ENCODE results near the gene DEPP1.

DEPP1 gene

DNA sequence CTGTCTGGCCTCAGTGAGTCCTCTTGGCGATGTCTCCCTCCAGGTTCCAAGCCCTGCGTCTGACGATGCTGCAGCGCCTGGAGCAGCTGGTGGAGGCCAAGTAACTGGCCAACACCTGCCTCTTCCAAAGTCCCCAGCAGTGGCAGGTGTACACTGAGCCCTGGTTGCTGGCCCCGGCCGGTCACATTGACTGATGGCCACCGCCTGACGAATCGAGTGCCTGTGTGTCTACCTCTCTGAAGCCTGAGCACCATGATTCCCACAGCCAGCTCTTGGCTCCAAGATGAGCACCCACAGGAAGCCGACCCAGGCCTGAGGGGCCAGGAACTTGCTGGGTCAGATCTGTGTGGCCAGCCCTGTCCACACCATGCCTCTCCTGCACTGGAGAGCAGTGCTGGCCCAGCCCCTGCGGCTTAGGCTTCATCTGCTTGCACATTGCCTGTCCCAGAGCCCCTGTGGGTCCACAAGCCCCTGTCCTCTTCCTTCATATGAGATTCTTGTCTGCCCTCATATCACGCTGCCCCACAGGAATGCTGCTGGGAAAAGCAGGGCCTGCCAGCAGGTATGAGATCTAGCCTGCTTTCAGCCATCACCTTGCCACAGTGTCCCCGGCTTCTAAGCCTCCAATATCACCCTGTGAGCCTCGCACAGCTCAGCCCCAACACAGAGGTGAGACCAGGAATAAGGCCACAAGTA lies 14.8 kb upstream of the DEPP1 start:
- no peak for DNase-seq (ENCODE audit: low read depth in 2 of 2)

DNA sequence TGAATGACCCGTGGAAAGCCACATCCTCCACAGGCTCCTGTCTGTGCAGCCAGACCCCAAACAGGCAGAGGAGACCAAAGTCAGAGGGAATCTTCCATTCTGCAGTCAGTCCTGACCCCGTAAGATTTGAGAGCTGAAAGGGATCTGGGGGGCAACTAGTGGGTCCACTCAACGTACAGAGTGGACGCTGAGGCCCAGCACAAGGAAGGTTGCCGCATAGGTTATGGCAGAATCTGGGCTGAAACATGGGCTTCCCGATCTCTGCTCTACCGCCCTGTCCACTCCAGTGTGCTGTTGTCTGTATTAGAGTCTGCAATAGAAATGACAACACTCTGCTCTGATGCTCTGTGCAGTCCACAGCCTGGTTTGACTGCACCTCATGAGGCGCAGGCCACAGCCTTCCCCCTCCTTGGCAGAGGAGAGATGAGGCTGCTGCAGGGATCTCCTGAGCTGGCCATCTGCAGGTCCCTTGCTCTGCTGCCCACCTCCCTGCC lies 14.2 kb upstream of the DEPP1 start:
- no peak for DNase-seq (ENCODE audit: low read depth in 2 of 2)

DNA sequence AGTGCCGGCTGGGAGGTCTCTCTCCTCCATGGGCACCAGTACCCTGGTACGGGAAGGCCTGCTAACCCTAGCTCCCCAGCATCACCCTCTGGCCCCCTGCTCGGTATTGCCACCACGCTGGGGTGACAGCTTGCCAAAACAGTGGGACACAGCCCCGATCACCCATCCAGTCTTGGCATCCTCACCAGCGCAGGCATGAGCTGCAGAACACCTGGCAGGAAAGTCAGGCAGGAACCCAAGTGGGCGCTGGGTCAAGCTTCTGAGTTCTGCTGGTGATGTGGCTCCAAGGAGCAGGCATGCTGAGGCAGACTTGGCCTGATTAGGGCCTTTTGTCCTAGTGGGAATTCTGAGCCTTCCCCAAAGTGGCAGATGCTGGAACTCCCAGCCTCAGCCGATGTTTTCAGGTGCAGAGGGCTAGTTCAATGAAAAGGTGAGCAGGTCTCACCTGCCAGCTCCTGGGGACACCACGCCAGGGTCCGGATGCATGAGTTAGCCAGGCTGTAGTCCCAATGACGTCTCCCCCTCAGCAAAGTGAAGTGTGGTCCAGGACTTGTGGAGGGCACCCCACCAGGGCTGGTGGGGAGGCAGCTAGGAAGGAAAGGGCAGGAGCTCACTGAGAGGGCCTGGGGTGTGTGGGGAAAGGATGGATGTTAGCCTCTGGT lies 13.6 kb upstream of the DEPP1 start:
- no peak for DNase-seq (ENCODE audit: low read depth in 2 of 2)

DNA sequence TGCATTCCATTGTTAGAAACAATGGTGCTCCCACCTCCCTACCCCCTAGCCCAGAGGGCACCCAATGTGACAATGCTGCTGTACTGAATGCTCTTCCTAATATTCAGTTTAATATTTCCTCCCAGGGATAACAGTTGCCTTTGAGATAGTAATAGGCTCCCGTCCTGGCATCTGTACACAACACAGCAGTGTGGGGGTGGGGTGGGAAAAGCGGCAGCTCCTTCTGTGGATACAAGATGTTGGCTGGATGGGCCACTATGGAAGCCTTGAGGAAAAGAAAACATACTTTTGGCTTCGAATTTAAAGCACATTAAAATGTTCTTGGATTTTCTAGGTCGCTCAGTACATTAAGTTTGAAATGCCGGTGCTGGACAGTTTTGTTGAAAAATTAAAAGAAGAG lies 13.0 kb upstream of the DEPP1 start:
- DNase-seq (ENCODE audit: low read depth in 2 of 2): no peak

DNA sequence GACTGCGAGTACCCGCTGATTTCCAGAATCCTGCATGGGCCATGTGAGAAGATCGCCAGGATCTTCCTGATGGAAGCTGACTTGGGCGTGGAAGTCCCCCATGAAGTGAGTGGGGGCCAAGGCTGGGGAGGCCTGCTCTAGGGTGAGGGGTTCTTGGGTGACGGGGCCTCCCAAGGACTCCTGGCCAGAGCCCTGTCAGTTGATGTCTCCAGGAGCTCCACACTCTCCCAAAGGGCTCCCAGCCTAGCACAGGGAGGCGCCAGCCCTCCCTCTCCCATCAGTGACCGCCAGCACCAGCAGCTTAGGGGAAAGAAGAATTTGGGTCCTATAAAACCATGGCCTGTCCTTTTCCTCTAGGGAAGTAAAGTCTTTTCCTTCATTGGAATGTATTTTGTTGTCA lies 12.4 kb upstream of the DEPP1 start:
- no peak for DNase-seq (ENCODE audit: low read depth in 2 of 2)

DNA sequence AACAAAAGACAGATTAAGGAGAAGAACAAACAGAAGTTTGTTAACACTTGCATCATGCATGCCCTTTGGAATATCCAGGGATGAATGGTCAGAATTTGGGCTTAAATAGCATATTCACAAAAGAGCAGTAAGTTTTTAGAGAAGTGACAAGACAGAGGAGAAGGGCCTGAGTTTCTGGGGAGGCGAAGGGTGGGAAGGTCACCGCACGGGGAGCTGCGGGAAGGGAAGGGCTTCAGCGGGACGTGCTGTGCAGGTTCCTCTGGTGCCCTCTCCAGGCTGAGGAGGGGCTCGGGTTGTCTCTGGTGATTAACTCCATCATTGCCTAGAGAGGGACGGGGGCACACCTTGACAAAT lies 11.7 kb upstream of the DEPP1 start:
- no peak for DNase-seq (ENCODE audit: low read depth in 2 of 2)

DNA sequence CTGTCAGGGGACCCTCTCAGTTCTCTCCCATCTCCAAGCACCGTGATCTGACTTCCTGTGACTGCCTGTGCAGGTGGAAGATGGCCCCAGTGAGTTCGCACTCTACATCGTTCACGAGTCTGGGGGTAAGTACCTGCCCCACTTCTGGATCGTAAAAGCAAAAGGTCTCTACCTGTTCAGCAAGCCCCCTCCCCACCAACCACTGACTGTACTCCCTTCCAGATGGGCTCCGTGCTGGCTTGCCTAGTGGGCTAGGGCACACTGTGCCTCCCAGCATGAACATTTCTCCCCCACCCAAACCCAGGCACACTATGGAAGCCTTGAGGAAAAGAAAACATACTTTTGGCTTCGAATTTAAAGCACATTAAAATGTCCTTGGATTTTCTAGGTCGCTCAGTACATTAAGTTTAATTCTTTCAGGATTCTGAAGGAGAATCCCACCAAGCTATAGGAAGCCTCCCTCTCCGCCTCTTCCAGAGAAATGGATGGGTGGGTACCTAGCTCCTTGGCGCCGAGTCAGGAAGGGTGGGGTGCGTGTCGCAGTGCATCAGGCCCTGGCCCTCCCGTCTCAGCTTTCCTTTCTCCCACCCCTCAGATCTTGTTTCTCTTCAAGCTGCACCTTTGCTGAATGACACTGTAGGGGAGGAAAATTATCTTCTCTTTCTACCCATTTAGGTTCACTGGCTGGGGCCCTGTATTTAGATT lies 11.1 kb upstream of the DEPP1 start:
- DNase-seq (ENCODE audit: low read depth in 2 of 2): no peak

DNA sequence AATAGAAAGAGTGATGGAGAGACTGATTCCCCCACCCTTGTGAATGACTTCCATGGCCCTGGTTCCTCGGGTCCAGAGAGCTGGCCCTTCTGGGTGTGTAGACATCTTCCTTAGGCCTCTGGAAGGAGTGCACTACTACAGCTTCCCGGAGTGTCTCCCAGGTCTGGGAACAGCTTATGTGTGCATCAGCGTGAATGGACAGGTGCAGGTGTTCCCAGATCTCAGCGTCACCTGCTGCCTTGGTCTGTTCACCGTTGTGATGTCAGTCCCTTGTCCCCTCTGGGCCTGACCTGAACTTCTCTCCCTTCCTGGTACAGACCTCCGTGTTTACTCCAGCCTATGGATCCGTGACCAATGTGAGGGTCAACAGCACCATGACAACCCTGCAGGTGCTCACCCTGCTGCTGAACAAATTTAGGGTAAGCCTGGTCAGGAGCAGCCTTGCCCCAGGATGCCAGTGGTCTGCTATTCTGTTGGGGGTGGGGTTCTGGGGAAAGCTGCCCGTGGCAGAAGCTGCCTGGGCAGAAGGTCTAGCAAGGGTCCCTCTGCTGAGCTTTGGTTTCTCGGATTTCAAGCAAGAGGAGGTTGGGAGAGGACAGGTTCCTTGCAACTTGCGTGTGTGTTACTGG lies 10.5 kb upstream of the DEPP1 start:
- no peak for DNase-seq (ENCODE audit: low read depth in 2 of 2)

DNA sequence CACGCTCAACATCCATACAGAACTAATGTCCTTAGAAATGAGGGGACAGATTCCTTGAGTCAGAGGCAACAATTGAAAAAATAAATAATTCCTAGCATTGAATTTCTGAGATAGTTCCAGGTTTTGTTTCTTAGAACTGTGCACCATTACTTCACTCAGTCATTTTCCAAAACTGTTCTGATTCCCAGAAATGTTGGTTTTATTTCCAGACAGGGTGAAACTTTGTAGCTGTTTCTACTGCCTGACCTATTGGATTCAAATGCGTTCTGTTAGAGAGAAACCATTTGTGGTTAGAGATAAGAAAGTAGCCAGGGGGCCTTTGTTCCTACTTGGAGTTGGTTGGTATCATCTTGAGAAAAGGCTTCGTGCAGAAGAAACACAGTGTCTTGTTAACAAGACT lies 8.1 kb upstream of the DEPP1 start:
- DNase-seq (ENCODE audit: low read depth in 2 of 2): no peak

DNA sequence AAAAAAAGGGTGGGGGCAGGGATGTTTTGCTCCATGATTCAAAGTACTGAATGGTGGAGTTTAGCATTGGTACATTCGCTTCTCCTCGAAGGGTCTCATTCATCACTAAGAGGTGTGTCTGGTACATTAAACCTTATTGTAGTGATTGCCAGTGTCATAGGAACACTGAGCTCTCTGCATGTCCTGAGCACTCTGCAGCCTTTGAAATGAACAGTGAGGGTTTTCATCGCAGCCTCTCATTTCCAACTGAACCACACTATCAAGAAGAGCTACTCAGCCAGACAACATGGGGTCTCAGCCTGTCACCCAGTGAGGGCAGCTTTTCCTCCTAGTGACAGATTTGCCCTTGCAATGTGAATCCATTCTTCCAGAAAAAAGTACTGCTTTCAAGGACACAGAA lies 7.6 kb upstream of the DEPP1 start:
- DNase-seq (ENCODE audit: low read depth in 2 of 2): no peak

DNA sequence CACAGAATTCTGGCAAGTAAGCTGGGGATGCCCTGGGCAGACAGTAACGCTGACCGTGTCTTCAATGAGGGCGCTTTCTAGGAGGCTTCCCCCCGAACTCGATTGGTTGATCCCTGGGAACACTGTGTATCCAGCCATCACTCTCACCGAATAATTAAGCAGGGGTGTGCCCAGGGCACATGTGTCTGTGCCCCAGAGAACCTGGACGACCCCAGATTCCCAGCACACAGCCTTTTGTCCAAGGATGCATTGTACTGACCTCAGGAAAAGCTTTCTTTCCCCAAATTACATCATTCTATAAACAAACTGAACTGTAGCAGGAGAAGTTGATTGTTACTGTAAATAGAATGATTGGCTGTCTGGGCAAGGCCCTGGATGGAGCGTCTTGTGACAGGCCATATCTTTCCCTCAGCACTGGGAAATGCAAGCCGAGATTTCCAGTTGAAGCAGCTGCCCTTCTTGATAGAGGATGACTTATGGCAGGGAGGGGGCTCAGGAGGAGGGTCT lies 6.6 kb upstream of the DEPP1 start:
- DNase-seq (ENCODE audit: low read depth in 2 of 2): no peak

DNA sequence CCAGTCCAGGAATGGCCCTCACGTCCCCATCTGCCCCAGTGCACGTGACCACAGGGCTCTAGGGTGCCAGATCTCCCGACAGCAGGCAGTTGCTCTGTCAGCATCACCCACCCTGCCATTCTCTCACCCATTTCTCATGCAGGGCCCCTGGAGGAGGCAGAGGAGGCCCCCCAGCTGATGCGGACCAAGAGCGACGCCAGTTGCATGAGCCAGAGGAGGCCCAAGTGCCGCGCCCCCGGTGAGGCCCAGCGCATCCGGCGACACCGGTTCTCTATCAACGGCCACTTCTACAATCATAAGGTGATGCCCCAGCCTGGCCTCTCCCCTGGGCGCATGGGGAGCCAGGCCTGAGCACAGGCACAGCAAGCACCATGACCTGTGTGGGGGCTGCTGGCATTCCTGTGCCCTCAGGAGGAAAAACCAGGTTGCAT lies 6.1 kb upstream of the DEPP1 start:
- DNase-seq (ENCODE audit: low read depth in 2 of 2): no peak

DNA sequence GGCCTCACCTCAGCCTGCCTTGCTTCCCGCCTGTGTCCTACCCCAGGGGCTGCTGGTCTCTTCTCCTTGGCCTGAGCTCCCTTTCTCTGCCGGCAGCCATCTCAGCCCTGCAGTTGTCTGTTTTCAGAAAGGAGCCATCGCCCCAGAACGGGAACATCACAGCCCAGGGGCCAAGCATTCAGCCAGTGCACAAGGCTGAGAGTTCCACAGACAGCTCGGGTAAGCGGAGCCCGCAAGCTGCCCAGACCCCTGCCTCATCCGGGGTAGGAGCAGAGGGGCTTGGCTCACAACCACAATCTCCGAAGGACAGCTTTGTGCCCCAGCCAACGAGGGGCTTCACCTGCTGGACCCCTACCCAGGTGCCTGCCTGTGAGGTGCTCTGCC lies 5.3 kb upstream of the DEPP1 start:
- no peak for DNase-seq (ENCODE audit: low read depth in 2 of 2)

DNA sequence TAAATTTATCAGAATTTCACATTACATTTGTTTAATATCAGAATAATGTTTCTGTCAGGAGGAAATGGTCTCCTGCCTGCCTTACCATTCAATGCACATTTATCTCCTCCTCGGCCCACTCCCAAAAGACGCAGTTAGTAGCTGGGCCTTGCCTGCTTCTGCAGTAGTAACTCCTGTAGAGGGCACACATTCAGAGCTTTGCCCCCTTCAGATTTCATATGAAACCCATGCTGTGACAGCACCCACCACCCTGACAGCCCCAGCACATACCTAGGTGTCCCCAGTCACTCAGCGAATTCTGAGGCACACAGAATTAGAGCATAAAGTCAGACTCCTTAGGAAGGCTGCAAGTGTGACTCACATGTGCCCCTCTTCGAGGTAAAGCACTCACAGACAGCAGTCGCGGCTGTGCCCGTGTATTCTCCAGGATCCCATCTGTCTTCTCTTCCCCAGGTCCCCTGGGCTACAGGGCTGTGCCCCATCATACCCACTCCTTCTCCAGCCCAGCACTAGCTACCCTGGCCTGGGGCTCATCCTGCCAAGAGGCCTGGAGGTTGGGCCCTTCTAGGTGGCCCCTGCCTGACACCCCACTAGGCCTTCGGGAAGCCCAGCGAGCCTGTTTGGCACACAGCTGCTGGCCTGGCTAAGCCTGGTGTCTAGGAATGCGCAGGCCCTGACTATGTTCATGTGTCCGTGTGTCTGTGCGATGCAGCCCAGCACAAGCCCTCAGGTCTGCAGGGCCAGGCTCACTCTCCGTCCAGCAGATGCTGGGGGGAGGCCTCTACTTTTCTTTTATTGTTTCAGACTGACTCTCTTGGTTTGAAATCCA lies 4.7 kb upstream of the DEPP1 start:
- no peak for DNase-seq (ENCODE audit: low read depth in 2 of 2)

DNA sequence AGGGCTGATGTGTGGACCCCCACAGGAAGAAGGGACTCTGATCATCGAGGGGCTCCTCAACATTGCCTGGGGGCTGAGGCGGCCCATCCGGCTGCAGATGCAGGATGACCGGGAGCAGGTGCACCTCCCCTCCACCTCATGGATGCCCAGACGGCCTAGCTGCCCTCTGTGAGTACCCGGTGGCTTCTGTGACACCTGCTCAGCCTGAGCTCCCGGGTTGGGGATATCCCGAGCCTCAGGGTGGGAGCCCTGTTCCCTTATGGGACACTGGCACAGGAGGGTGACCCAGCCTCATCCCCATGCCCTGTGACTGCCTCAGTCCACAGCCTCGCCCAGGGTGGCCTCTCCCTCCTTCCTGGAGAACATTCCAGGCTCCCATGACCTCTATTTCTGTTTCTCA lies 3.9 kb upstream of the DEPP1 start:
- DNase-seq (ENCODE audit: low read depth in 2 of 2): no peak

DNA sequence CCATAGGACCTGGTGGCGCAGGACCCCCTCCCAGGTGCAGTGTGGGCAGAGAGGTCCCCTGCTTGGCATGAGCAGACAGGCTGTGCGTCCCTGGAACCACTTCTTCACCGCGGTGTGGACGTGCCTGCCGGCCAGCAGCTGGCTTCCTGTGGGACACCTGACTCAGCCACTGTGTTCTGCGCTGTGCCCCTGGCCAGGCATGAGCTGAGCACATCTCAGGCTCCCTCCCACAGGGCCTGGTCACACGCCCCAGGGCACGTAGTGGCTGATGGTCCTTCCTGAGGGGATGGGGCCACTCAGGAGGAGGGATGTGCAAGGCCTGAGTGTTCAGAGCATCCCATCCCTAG lies 3.5 kb upstream of the DEPP1 start:
- no peak for DNase-seq (ENCODE audit: low read depth in 2 of 2)

DNA sequence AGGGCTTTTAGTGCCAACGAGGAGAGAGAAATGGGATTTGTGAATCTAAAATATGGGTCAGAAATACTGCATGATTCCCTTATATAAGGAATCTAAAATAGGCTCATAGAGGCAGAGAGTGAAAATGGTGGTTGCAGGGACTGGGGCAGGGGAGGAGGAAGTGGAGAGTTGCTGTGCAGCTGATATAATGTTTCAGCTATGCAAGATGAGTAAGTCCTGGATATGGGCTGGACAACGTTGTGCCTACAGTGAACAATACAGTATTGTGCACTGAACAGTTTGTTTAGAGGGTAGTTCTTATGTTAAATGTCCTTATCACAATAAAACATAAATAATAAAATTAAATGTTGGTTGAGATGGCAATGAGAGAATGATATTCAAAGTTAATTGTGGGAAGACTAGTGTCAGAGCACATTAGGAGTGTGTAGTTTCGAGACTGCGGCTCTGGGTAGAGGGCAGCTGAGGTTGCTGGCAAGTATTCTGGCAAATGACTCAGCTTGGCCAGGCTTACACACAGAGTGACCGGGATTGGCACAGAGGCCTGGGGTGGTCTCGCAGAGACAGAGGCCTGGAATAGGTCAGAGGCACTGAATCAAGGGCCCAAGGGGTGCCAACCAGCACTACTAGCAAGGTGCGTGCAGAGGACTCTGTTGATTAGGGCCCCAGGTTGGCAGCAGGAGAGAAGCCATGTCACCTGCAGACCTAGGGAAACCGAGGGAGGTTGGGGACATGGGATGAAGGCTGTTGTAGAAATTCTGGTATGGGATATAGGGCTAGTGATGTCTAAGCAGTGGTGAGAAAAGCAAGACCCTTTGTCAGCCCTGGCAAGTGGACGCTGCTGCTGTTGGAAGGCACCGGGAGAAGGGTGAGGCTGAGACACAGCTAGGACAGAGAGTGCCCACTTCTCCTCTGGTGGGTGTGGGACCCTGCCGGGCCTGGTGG lies 2.8 kb upstream of the DEPP1 start:
- DNase-seq (ENCODE audit: low read depth in 2 of 2): no peak

DNA sequence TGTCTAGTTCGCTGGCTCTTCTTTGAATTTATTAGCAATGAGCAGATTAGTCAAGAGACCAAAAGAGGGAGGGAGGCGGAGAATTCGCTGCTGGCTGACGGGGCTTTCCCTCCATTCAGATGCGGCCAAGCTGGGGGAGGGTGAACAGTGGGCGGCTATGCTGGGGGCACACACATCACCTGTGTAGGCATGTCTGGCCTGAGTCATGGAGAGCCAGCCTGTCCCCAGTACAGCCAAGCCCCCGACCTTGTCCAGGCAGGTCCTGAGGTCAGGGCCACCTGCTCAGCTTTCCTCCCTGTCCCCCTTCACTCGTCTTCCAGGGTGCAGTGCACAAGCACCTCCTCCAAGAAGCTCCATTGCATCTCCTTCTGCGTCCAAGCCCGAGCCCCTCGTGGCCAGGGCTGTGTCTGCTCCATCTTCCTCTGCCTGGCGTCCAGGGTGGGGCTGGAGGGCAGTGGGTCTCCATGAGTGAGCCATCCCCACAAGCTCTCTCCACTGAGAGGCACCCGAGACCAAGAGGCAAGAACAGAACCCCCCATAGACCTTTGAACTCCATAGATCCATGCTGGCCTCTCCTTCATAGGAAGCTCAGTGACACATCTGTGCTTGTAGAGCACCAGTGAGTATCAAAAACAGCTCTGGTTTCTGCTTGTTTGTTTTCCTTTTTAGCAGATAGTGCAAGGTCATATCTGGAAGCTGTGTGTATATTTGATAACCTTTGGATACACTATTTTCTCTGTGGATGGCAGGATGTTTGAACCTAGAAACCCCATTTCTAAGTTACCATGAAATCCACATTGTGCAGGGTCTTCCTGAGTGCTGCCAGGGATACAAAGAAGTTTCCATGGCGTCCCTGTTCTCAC lies 1.9 kb upstream of the DEPP1 start:
- no peak for DNase-seq (ENCODE audit: low read depth in 2 of 2)

All from stimulated activated CD4-positive, alpha-beta T cell treated with anti-CD3 and anti-CD28 coated beads, Interleukin-12 subunit alpha, Interleukin-12 subunit beta, amount 100 ng/mL, for 24 hours (primary cell).